A549 (cell line): Measurements from ENCODE around the gene RORB. TPM values are rescaled to one million over a fixed set of nuclear protein-coding genes. Genes with fewer than 3 reads are reported as not detected.

Source experiments
- ATAC-seq, 2 experiments: fragments of 200-7000 bp in 1 of 2; fragments of >200 bp in 1 of 2; cut with Nextera tagmentation in 1 of 2; cut with Tn5 transposase in 1 of 2; 3 replicates each; pipeline versions ENCODE4 v1.8.0 to v1.9.1; 2018 to 2020; ENCODE audit warnings: mild to moderate bottlenecking in 1 of 2, moderate library complexity in 1 of 2
- CTCF ChIA-PET: fragments of 300-600 bp; sonication (Branson Sonifier 250); formaldehyde crosslinking; extraction: SDS; loops from one replicate; lab custom pipeline; 2021; ENCODE audit warnings: antibody characterized with exemption, inconsistent platforms; lab: Yijun Ruan, JAX
- POLR2A ChIA-PET: fragments of 350-600 bp; formaldehyde crosslinking; extraction: SDS; loops from one replicate; lab custom pipeline; 2021; ENCODE audit warnings: antibody characterized with exemption, inconsistent platforms; lab: Yijun Ruan, JAX
- DNase-seq, 2 experiments: peaks; one replicate each; pipeline versions ENCODE4 v3.0.0 to v3.0.0-alpha.2; 2011 to 2016; ENCODE audit warnings: low read depth in 1 of 2, low spot score in 1 of 2
- FAIRE-seq: peaks from 2 replicates; lab custom pipeline; 2011; peaks lifted over from hg19 to GRCh38; lab: Jason Lieb, UNC
- H3K27ac ChIP-seq, 2 experiments: fragments of >200 bp; sonication (Bioruptor Twin); formaldehyde crosslinking; 3 replicates each; pipeline ENCODE4 v1.5.1; 2016 to 2017
- H3K4me1 ChIP-seq: fragments of >200 bp; sonication (Bioruptor Twin); formaldehyde crosslinking; 3 replicates; pipeline ENCODE4 v1.6.1; 2016
- H3K4me2 ChIP-seq: fragments of >200 bp; sonication (Bioruptor Twin); formaldehyde crosslinking; 3 replicates; pipeline ENCODE4 v1.6.1; 2016
- H3K4me3 ChIP-seq: fragments of >200 bp; sonication (Bioruptor Twin); formaldehyde crosslinking; 3 replicates; pipeline ENCODE4 v1.5.1; 2016
- H3K9me3 ChIP-seq: fragments of >200 bp; sonication (Bioruptor Twin); formaldehyde crosslinking; 3 replicates; pipeline ENCODE4 v1.6.1; 2016
- BHLHE40 ChIP-seq: IDR thresholded peaks from 2 replicates; pipeline ENCODE4 v1.6.1; 2012; ENCODE audit warnings: low read depth, low read length, inconsistent platforms
- CBX8 ChIP-seq: fragments of 200-600 bp; sonication (generic); IDR thresholded peaks from 2 replicates; pipeline ENCODE4 v1.6.1; 2016
- CHD4 ChIP-seq: fragments of 200-600 bp; sonication (generic); IDR thresholded peaks from 2 replicates; pipeline ENCODE4 v1.6.1; 2016; ENCODE audit warnings: antibody characterized with exemption, mild to moderate bottlenecking, borderline replicate concordance
- E2F6 ChIP-seq: IDR thresholded peaks from 2 replicates; pipeline ENCODE4 v1.6.1; 2012; ENCODE audit warnings: low read depth, borderline replicate concordance
- EHMT2 ChIP-seq: fragments of 200-600 bp; sonication (generic); IDR thresholded peaks from 2 replicates; pipeline ENCODE4 v1.6.1; 2016; ENCODE audit warnings: antibody characterized with exemption, low read depth, mild to moderate bottlenecking, moderate library complexity
- ESRRA ChIP-seq: fragments of 150-350 bp; IDR thresholded peaks from 2 replicates; pipeline ENCODE4 v1.6.1; 2014; ENCODE audit warnings: mild to moderate bottlenecking, low read length, borderline replicate concordance
- FOSL2 ChIP-seq, 2 experiments: fragments of 450-650 bp in 1 of 2; fragments of >200 bp in 1 of 2; sonication (Bioruptor Twin) in 1 of 2; formaldehyde crosslinking; IDR thresholded peaks; 2 replicates each; pipeline versions ENCODE4 v1.5.0 to v1.6.1; 2016 to 2020; ENCODE audit warnings: mild to moderate bottlenecking in 1 of 2, moderate library complexity in 1 of 2
- HMGXB4 ChIP-seq: fragments of 250-450 bp; sonication (Bioruptor Pico); IDR thresholded peaks from 2 replicates; pipeline ENCODE4 v1.5.0; 2021; ENCODE audit warnings: mild to moderate bottlenecking, moderate library complexity, borderline replicate concordance
- MAFK ChIP-seq: fragments of 450-650 bp; IDR thresholded peaks from 2 replicates; pipeline ENCODE4 v1.6.1; 2014; ENCODE audit not compliant: partially characterized antibody
- MAZ ChIP-seq: fragments of 150-350 bp; IDR thresholded peaks from 2 replicates; pipeline ENCODE4 v1.6.1; 2014; ENCODE audit warnings: antibody characterized with exemption, low read depth, low read length, borderline replicate concordance
- PHF8 ChIP-seq: fragments of 200-600 bp; sonication (generic); IDR thresholded peaks from 2 replicates; pipeline ENCODE4 v1.6.1; 2016; ENCODE audit warnings: low read depth, mild to moderate bottlenecking, antibody characterized with exemption, moderate library complexity, borderline replicate concordance
- POLR2AphosphoS2 ChIP-seq: conservative IDR thresholded peaks from 2 replicates; pipeline ENCODE4 v1.6.1; 2012; ENCODE audit warnings: low read length, improper control_type of control experiment, inconsistent platforms
- RNF2 ChIP-seq: fragments of 200-600 bp; sonication (generic); IDR thresholded peaks from 2 replicates; pipeline ENCODE4 v1.6.1; 2016; ENCODE audit warnings: low read depth, mild to moderate bottlenecking, antibody characterized with exemption, moderate library complexity, borderline replicate concordance
- SREBF2 ChIP-seq: fragments of 450-650 bp; IDR thresholded peaks from 2 replicates; pipeline ENCODE4 v1.6.1; 2014; ENCODE audit warnings: mild to moderate bottlenecking, moderate library complexity
- TFCP2L1 ChIP-seq: fragments of 250-450 bp; sonication (Bioruptor Pico); IDR thresholded peaks from 2 replicates; pipeline ENCODE4 v1.5.0; 2021; ENCODE audit warnings: mild to moderate bottlenecking
- TP53 ChIP-seq: fragments of 250-450 bp; sonication (Bioruptor Pico); IDR thresholded peaks from 2 replicates; pipeline ENCODE4 v1.5.0; 2021; ENCODE audit warnings: mild to moderate bottlenecking, moderate library complexity
- ZNF302 ChIP-seq: fragments of 250-450 bp; sonication (Bioruptor Pico); IDR thresholded peaks from 2 replicates; pipeline ENCODE4 v1.9.0; 2021; ENCODE audit warnings: inconsistent platforms, mild to moderate bottlenecking, moderate library complexity
- ZSCAN20 ChIP-seq: fragments of 250-450 bp; sonication (Bioruptor Pico); IDR thresholded peaks from 2 replicates; pipeline ENCODE4 v1.8.0; 2022; ENCODE audit warnings: mild to moderate bottlenecking, moderate library complexity
- WGBS: methylation state at CpG from one replicate; pipeline ENCODE4 v1.1.6; 2017; ENCODE audit errors: missing lambda C conversion rate; 5-methylcytosine and 5-hydroxymethylcytosine counted together
- polyA plus RNA-seq, 4 experiments: library from polyadenylated mRNA; depleted of rRNA in 3 of 4; stranded (reverse); fragments of >200 nt; fragmentation: RNase III in 1 of 4; extraction: RNeasy Plus Mini Kit Qiagen cat#74134 plus additional on column Dnase treatment in 1 of 4; gene quantifications; 2 replicates in 3 of 4; 3 replicates in 1 of 4; pipeline ENCODE4 v1.2.3, GENCODE V29; 2011 to 2017
- TF ChIP-seq, protein P1 (sequence below): fragments of 450-650 bp; IDR thresholded peaks from 2 replicates; pipeline ENCODE4 v1.6.1; 2014; ENCODE audit warnings: antibody characterized with exemption
- TF ChIP-seq, protein P2 (sequence below): fragments of 200-600 bp; sonication (generic); IDR thresholded peaks from 2 replicates; pipeline ENCODE4 v1.6.1; 2016; ENCODE audit warnings: antibody characterized with exemption, mild to moderate bottlenecking, moderate library complexity
- TF ChIP-seq, protein P3 (sequence below): fragments of >200 bp; sonication (Bioruptor Twin); formaldehyde crosslinking; IDR thresholded peaks from 3 replicates; pipeline ENCODE4 v1.6.1; 2016

RORB gene
- polyA plus RNA-seq, 2 of the 4 experiments (the other 2 are of a cell fraction) = not detected

DNA sequence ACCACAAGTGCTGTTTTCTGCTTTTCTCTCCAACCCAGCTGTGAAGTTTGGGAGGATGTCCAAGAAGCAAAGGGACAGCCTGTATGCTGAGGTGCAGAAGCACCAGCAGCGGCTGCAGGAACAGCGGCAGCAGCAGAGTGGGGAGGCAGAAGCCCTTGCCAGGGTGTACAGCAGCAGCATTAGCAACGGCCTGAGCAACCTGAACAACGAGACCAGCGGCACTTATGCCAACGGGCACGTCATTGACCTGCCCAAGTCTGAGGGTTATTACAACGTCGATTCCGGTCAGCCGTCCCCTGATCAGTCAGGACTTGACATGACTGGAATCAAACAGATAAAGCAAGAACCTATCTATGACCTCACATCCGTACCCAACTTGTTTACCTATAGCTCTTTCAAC is 145.2 kb downstream of the RORB start (continued):
- TF ChIP-seq, protein P1, sequence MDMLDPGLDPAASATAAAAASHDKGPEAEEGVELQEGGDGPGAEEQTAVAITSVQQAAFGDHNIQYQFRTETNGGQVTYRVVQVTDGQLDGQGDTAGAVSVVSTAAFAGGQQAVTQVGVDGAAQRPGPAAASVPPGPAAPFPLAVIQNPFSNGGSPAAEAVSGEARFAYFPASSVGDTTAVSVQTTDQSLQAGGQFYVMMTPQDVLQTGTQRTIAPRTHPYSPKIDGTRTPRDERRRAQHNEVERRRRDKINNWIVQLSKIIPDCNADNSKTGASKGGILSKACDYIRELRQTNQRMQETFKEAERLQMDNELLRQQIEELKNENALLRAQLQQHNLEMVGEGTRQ = no peak
- TF ChIP-seq TP53 = no peak

- ChIA-PET POLR2A (no interaction called here), CTCF (interaction anchor here (1.1 to 2.2 kb wide), 5 partner anchors 8 to 1443 kb away, joined by 3 to 7 read pairs (median 4); no protein-coding TSS in a partner anchor)
- 65% methylated on average over 5 of the region's 5 CpGs for WGBS
- no peaks in the 10 kb centered on the region for H3K4me1 ChIP-seq
- TF ChIP-seq CHD4 (no peak), SREBF2 (no peak), CBX8 (no peak), ZNF302 (CRISPR knock-in tag) (no peak), RNF2 (no peak), MAZ (no peak), MAFK (no peak), E2F6 (no peak), PHF8 (no peak), HMGXB4 (CRISPR knock-in tag) (no peak), ESRRA (no peak), EHMT2 (no peak), TFCP2L1 (CRISPR knock-in tag) (no peak), FOSL2 (IDR thresholded peaks at IDR 0.05) (no peak), FOSL2 (CRISPR knock-in tag; IDR thresholded peaks at IDR 0.05) (no peak), ZSCAN20 (CRISPR knock-in tag) (no peak), POLR2AphosphoS2 (no peak), BHLHE40 (no peak)
- TF ChIP-seq, protein P2, sequence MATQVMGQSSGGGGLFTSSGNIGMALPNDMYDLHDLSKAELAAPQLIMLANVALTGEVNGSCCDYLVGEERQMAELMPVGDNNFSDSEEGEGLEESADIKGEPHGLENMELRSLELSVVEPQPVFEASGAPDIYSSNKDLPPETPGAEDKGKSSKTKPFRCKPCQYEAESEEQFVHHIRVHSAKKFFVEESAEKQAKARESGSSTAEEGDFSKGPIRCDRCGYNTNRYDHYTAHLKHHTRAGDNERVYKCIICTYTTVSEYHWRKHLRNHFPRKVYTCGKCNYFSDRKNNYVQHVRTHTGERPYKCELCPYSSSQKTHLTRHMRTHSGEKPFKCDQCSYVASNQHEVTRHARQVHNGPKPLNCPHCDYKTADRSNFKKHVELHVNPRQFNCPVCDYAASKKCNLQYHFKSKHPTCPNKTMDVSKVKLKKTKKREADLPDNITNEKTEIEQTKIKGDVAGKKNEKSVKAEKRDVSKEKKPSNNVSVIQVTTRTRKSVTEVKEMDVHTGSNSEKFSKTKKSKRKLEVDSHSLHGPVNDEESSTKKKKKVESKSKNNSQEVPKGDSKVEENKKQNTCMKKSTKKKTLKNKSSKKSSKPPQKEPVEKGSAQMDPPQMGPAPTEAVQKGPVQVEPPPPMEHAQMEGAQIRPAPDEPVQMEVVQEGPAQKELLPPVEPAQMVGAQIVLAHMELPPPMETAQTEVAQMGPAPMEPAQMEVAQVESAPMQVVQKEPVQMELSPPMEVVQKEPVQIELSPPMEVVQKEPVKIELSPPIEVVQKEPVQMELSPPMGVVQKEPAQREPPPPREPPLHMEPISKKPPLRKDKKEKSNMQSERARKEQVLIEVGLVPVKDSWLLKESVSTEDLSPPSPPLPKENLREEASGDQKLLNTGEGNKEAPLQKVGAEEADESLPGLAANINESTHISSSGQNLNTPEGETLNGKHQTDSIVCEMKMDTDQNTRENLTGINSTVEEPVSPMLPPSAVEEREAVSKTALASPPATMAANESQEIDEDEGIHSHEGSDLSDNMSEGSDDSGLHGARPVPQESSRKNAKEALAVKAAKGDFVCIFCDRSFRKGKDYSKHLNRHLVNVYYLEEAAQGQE = no peak
- TF ChIP-seq, protein P3, sequence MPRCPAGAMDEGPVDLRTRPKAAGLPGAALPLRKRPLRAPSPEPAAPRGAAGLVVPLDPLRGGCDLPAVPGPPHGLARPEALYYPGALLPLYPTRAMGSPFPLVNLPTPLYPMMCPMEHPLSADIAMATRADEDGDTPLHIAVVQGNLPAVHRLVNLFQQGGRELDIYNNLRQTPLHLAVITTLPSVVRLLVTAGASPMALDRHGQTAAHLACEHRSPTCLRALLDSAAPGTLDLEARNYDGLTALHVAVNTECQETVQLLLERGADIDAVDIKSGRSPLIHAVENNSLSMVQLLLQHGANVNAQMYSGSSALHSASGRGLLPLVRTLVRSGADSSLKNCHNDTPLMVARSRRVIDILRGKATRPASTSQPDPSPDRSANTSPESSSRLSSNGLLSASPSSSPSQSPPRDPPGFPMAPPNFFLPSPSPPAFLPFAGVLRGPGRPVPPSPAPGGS = no peak
- DNase-seq = no peak
- ATAC-seq = no peak
- H3K4me3 ChIP-seq = no peak overlapping the region
- H3K4me2 ChIP-seq = no peak overlapping the region
- no peak for FAIRE-seq
- H3K9me3 ChIP-seq = no peaks in the 10 kb centered on the region
- no peak overlapping the region for H3K27ac ChIP-seq
Measured at GRCh38 chr9:74643303-74643923, 146.3 kb downstream of the RORB start.
